GM12878 (cell line): ENCODE measurements around the gene CNNM2. TPM values are rescaled to one million over a fixed set of nuclear protein-coding genes. Genes with fewer than 3 reads are reported as not detected.

Experiments used
- ATAC-seq: fragments of 200-7000 bp; cut with Tn5 transposase; 3 replicates; pipeline ENCODE4 v1.9.1; 2020; ENCODE audit warnings: mild to moderate bottlenecking, moderate library complexity
- BruUV-seq: library from RNA; stranded (reverse); fragments of 400-500 nt; replicated peaks from 2 replicates; lab custom pipeline; 2021; lab: Mats Ljungman, UMichigan
- CTCF ChIA-PET: fragments of 300-600 bp; sonication (Branson Sonifier 250); formaldehyde crosslinking; extraction: SDS; loops from one replicate; lab custom pipeline; 2021; ENCODE audit warnings: inconsistent platforms; lab: Yijun Ruan, JAX
- POLR2A ChIA-PET: fragments of 350-600 bp; formaldehyde crosslinking; extraction: SDS; loops from one replicate; lab custom pipeline; 2021; ENCODE audit warnings: inconsistent platforms; lab: Charles Lee
- RAD21 ChIA-PET: fragments of 300-600 bp; sonication (Branson Sonifier 250); formaldehyde crosslinking; loops from one replicate; lab custom pipeline; 2023; ENCODE audit warnings: antibody characterized with exemption; ENCODE audit not compliant: unreplicated experiment; lab: Charles Lee
- SMC1A ChIA-PET: fragments of 300-600 bp; sonication (Branson Sonifier 250); formaldehyde crosslinking; loops from one replicate; lab custom pipeline; 2023; ENCODE audit not compliant: unreplicated experiment, uncharacterized antibody; lab: Charles Lee
- DNase-seq: peaks from one replicate; pipeline ENCODE4 v3.0.0-alpha.2; 2011; ENCODE audit warnings: low read depth, low spot score
- FAIRE-seq: peaks from 3 replicates; lab custom pipeline; 2011; peaks lifted over from hg19 to GRCh38; lab: Jason Lieb, UNC
- H2AFZ ChIP-seq: 2 replicates; pipeline ENCODE4 v1.6.0; 2011; ENCODE audit warnings: low read depth, low read length, control low read depth; ENCODE audit not compliant: control insufficient read depth
- H3K27ac ChIP-seq: 2 replicates; pipeline ENCODE4 v1.5.1; 2011; ENCODE audit warnings: control low read depth; ENCODE audit not compliant: control insufficient read depth, insufficient read depth
- H3K27me3 ChIP-seq, 2 experiments: replicated peaks in 1 of 2; 2 replicates each; pipeline versions ENCODE4 v1.6.0 to v1.6.1; 2011; ENCODE audit warnings: low read length in 1 of 2; ENCODE audit not compliant: control insufficient read depth in 2 of 2, insufficient read depth in 2 of 2
- H3K36me3 ChIP-seq, 2 experiments: 2 replicates each; pipeline ENCODE4 v1.5.1; 2011; ENCODE audit warnings: low read length in 1 of 2; ENCODE audit not compliant: control insufficient read depth in 2 of 2, insufficient read depth in 2 of 2
- H3K4me1 ChIP-seq: 2 replicates; pipeline ENCODE4 v1.6.1; 2011; ENCODE audit warnings: mild to moderate bottlenecking, low read length, moderate library complexity, mixed read lengths; ENCODE audit not compliant: control insufficient read depth, insufficient read depth
- H3K4me2 ChIP-seq: 2 replicates; pipeline ENCODE4 v1.6.0; 2011; ENCODE audit warnings: control low read depth; ENCODE audit not compliant: control insufficient read depth, insufficient read depth
- H3K4me3 ChIP-seq: fragments of 200-600 bp; sonication (generic); 2 replicates; pipeline ENCODE4 v1.5.1; 2016
- H3K79me2 ChIP-seq: 2 replicates; pipeline ENCODE4 v1.6.0; 2011; ENCODE audit warnings: low read length; ENCODE audit not compliant: control insufficient read depth, insufficient read depth
- H3K9ac ChIP-seq: 2 replicates; pipeline ENCODE4 v1.8.0; 2011; ENCODE audit warnings: low read length, control low read depth, mixed read lengths; ENCODE audit not compliant: control insufficient read depth, insufficient read depth
- H3K9me3 ChIP-seq: replicated peaks from 3 replicates; pipeline ENCODE4 v1.5.1; 2011; ENCODE audit warnings: mild to moderate bottlenecking, low read length; ENCODE audit not compliant: control insufficient read depth, insufficient read depth
- H4K20me1 ChIP-seq: 2 replicates; pipeline ENCODE4 v1.6.0; 2011; ENCODE audit not compliant: control insufficient read depth, insufficient read depth
- CEBPZ ChIP-seq: fragments of 150-350 bp; IDR thresholded peaks from 2 replicates; pipeline ENCODE4 v1.6.1; 2016; ENCODE audit warnings: low read depth, low read length
- E4F1 ChIP-seq: fragments of 450-650 bp; IDR thresholded peaks from 2 replicates; pipeline ENCODE4 v1.6.1; 2018; ENCODE audit warnings: borderline replicate concordance, mild to moderate bottlenecking; ENCODE audit not compliant: partially characterized antibody
- FOS ChIP-seq: IDR thresholded peaks from 3 replicates; pipeline ENCODE4 v1.6.1; 2011; ENCODE audit warnings: borderline replicate concordance; ENCODE audit not compliant: insufficient read length; ENCODE audit errors: extremely low read depth
- GATAD2B ChIP-seq: fragments of 450-650 bp; conservative IDR thresholded peaks from 2 replicates; pipeline ENCODE4 v1.6.1; 2017; ENCODE audit warnings: low read depth, mild to moderate bottlenecking, moderate library complexity
- HCFC1 ChIP-seq: fragments of 150-350 bp; IDR thresholded peaks from 2 replicates; pipeline ENCODE4 v1.6.1; 2014; ENCODE audit warnings: low read length
- MEF2B ChIP-seq: fragments of 450-650 bp; IDR thresholded peaks from 2 replicates; pipeline ENCODE4 v1.6.1; 2018; ENCODE audit warnings: mild to moderate bottlenecking, moderate library complexity; ENCODE audit not compliant: partially characterized antibody, poor library complexity, severe bottlenecking
- MXI1 ChIP-seq: fragments of 150-350 bp; IDR thresholded peaks from 2 replicates; pipeline ENCODE4 v1.6.1; 2011; ENCODE audit warnings: low read depth, mild to moderate bottlenecking, inconsistent platforms, low read length, improper control_type of control experiment
- MYC ChIP-seq: IDR thresholded peaks from 2 replicates; pipeline ENCODE4 v1.6.1; 2011; ENCODE audit warnings: mild to moderate bottlenecking, low read length, moderate library complexity, inconsistent platforms; ENCODE audit not compliant: insufficient read depth, insufficient replicate concordance, insufficient read length, severe bottlenecking
- NKRF ChIP-seq: fragments of 450-650 bp; conservative IDR thresholded peaks from 2 replicates; pipeline ENCODE4 v1.6.1; 2017; ENCODE audit warnings: mild to moderate bottlenecking, moderate library complexity
- SKIL ChIP-seq: fragments of 450-650 bp; IDR thresholded peaks from 2 replicates; pipeline ENCODE4 v1.6.1; 2017; ENCODE audit warnings: mild to moderate bottlenecking, low read depth, inconsistent platforms; ENCODE audit not compliant: poor library complexity, severe bottlenecking
- STAT1 ChIP-seq: fragments of 450-650 bp; conservative IDR thresholded peaks from 2 replicates; pipeline ENCODE4 v1.6.1; 2014; ENCODE audit warnings: antibody characterized with exemption, mild to moderate bottlenecking
- WGBS: methylation state at CpG from one replicate; pipeline ENCODE4 v1.1.6; 2016; ENCODE audit warnings: low lambda C conversion rate; ENCODE audit not compliant: insufficient replicate concordance, insufficient coverage; ENCODE audit errors: missing lambda C conversion rate; 5-methylcytosine and 5-hydroxymethylcytosine counted together
- in situ Hi-C: fragments of 300-500 bp; cut with MboI; formaldehyde crosslinking; loops from 9 replicates; pipeline ENCODE4 v1.14.3; 2018; ENCODE audit warnings: mixed read lengths
- intact Hi-C: fragments of 100-400 bp; cut with micrococcal nuclease; formaldehyde crosslinking; loops from one replicate; pipeline ENCODE4 v1.14.2; 2022; ENCODE audit not compliant: unreplicated experiment
- polyA plus RNA-seq, 11 experiments: library from polyadenylated mRNA; depleted of rRNA in 4 of 11; unstranded in 6 of 11; stranded (reverse) in 5 of 11; fragments of >200 nt; fragmentation: Nextera tagmentation in 4 of 11; fragmentation: Illumina TruSeq in 1 of 11; extraction: Ambion mirVana in 4 of 11; extraction: Trizol in 1 of 11; gene quantifications; 1 replicate in 1 of 11; 2 replicates in 10 of 11; pipeline versions ENCODE4 v1.2.1 to v1.2.3, GENCODE V29; 2011 to 2016; ENCODE audit warnings: inconsistent platforms in 2 of 11, missing spikeins in 2 of 11, low read depth in 1 of 11
- total RNA-seq, 4 experiments: library from RNA; depleted of rRNA in 3 of 4; stranded (reverse); fragments of >200 nt in 3 of 4; fragmentation: Illumina TruSeq in 1 of 4; extraction: Trizol in 1 of 4; gene quantifications; 2 replicates each; pipeline versions ENCODE4 v1.2.1 to v1.2.3, GENCODE V29; 2013 to 2021

Gene CNNM2
- total and polyA plus RNA-seq, 10 of the 15 experiments (the other 5 are each of a cell fraction or from before 2014, with no cell fraction given) = 0.18 to 7.3 (median 2.5) TPM

- 65% methylated on average over 1 of the region's 1 CpG for WGBS
- Histone ChIP-seq H3K27ac (no peak overlapping the region), H3K36me3 (no peaks in the 10 kb centered on the region), H3K79me2 (no peaks in the 10 kb centered on the region), H3K9ac (no peak overlapping the region), H3K4me2 (no peak overlapping the region), H3K4me1 (no peaks in the 10 kb centered on the region), H3K27me3 (no peaks in the 10 kb centered on the region), H2AFZ (no peak overlapping the region), H3K9me3 (no peaks in the 10 kb centered on the region), H4K20me1 (no peaks in the 10 kb centered on the region), H3K4me3 (no peak overlapping the region)
- intact Hi-C loops (no loop called here), in situ Hi-C loops (no loop called here)
- DNase-seq = no peak
- ChIA-PET RAD21 (no interaction called here), CTCF (no interaction called here), POLR2A (no interaction called here), SMC1A (interaction anchor here (1.4 to 1.8 kb wide), 2 partner anchors 9 to 10 kb away, joined by 3 to 5 read pairs; no protein-coding TSS in a partner anchor)
- no TSS peak for BruUV-seq
- ATAC-seq = no peak
- FAIRE-seq = no peak
- TF ChIP-seq STAT1 = no peak
- TF ChIP-seq GATAD2B = no peak
- TF ChIP-seq HCFC1 = no peak
- no peak for TF ChIP-seq FOS
- TF ChIP-seq MXI1 = no peak
- TF ChIP-seq NKRF = no peak
- no peak for TF ChIP-seq SKIL
- no peak for TF ChIP-seq MEF2B
- TF ChIP-seq CEBPZ = no peak
- TF ChIP-seq E4F1 = no peak
- no peak for TF ChIP-seq MYC
Observed at GRCh38 chr10:102962267-102962666, 44.2 kb downstream of the CNNM2 start.
